HepG2 (cell line): ENCODE data around the gene HRCT1. TPM values are rescaled to one million over a fixed set of nuclear protein-coding genes. Genes with fewer than 3 reads are reported as not detected.

Experiments used
- ATAC-seq: fragments of 200-7000 bp; cut with Tn5 transposase; 3 replicates; pipeline ENCODE4 v1.9.1; 2020; ENCODE audit warnings: mild to moderate bottlenecking, moderate library complexity
- BruUV-seq: library from RNA; stranded (reverse); fragments of 400-500 nt; replicated peaks from 2 replicates; lab custom pipeline; 2021; lab: Mats Ljungman, UMichigan
- CTCF ChIA-PET: fragments of 300-600 bp; formaldehyde crosslinking; extraction: SDS; loops from one replicate; lab custom pipeline; 2021; ENCODE audit warnings: low total read pairs, inconsistent platforms, low intra/inter-chr PET ratio; lab: Yijun Ruan, JAX
- POLR2A ChIA-PET: fragments of 350-600 bp; sonication (Branson Sonifier 250); formaldehyde crosslinking; loops from one replicate; lab custom pipeline; 2020; ENCODE audit warnings: antibody characterized with exemption, inconsistent platforms; lab: Yijun Ruan, JAX
- DNase-seq: peaks from one replicate; pipeline ENCODE4 v3.0.0-alpha.2; 2015; ENCODE audit warnings: low spot score
- FAIRE-seq: peaks from 3 replicates; lab custom pipeline; 2011; peaks lifted over from hg19 to GRCh38; lab: Jason Lieb, UNC
- H2AFZ ChIP-seq: one replicate; pipeline ENCODE4 v1.6.1; 2011; ENCODE audit warnings: low read length, inconsistent platforms
- H3K27ac ChIP-seq: fragments of 300-600 bp; 3 replicates; pipeline ENCODE4 v1.8.0; 2011; ENCODE audit warnings: mixed run types, mild to moderate bottlenecking, mixed read lengths, low read length, inconsistent platforms; ENCODE audit not compliant: insufficient read depth; ENCODE audit errors: extremely low read length
- H3K27me3 ChIP-seq, 2 experiments: fragments of 200-600 bp in 1 of 2; 2 replicates in 1 of 2; 3 replicates in 1 of 2; pipeline versions ENCODE4 v1.6.0 to v1.8.0; 2011; ENCODE audit warnings: low read length in 2 of 2, mild to moderate bottlenecking in 2 of 2, moderate library complexity in 2 of 2, inconsistent platforms in 1 of 2; ENCODE audit not compliant: insufficient read depth in 2 of 2, control insufficient read depth in 1 of 2
- H3K36me3 ChIP-seq, 2 experiments: fragments of 200-600 bp in 1 of 2; replicated peaks in 1 of 2; 2 replicates in 1 of 2; 3 replicates in 1 of 2; pipeline versions ENCODE4 v1.5.1 to v1.8.0; 2011; ENCODE audit warnings: low read length in 2 of 2, inconsistent platforms in 1 of 2; ENCODE audit not compliant: insufficient read depth in 2 of 2, control insufficient read depth in 1 of 2
- H3K4me1 ChIP-seq: 2 replicates; pipeline ENCODE4 v1.5.1; 2012; ENCODE audit warnings: low read length, inconsistent platforms; ENCODE audit not compliant: insufficient read depth
- H3K4me2 ChIP-seq: 2 replicates; pipeline ENCODE4 v1.6.0; 2011; ENCODE audit warnings: low read depth, low read length, inconsistent platforms
- H3K4me3 ChIP-seq, 3 experiments: fragments of 200-600 bp in 1 of 3; sonication (generic), shearing (Covaris generic) in 1 of 3; replicated peaks in 1 of 3; 2 replicates each; pipeline ENCODE4 v1.5.1; 2011 to 2016; ENCODE audit warnings: low read length in 3 of 3, inconsistent platforms in 2 of 3, low read depth in 2 of 3, mild to moderate bottlenecking in 2 of 3, control low read depth in 1 of 3, mixed read lengths in 1 of 3; ENCODE audit not compliant: insufficient read depth in 1 of 3
- H3K79me2 ChIP-seq: one replicate; pipeline ENCODE4 v1.6.1; 2011; ENCODE audit warnings: low read length, inconsistent platforms; ENCODE audit not compliant: insufficient read depth
- H3K9ac ChIP-seq: 2 replicates; pipeline ENCODE4 v1.6.0; 2011; ENCODE audit warnings: mild to moderate bottlenecking, low read depth, low read length, inconsistent platforms; ENCODE audit not compliant: insufficient read depth
- H3K9me3 ChIP-seq: 2 replicates; pipeline ENCODE4 v1.5.1; 2012; ENCODE audit warnings: mild to moderate bottlenecking, low read length
- H4K20me1 ChIP-seq: 2 replicates; pipeline ENCODE4 v1.6.0; 2011; ENCODE audit warnings: inconsistent platforms, mild to moderate bottlenecking, low read length, moderate library complexity; ENCODE audit not compliant: insufficient read depth
- GZF1 ChIP-seq: sonication (generic); formaldehyde crosslinking; IDR thresholded peaks from 2 replicates; pipeline ENCODE4 v1.5.1; 2020; ENCODE audit warnings: mild to moderate bottlenecking, missing genetic modification reagents
- NR2F2 ChIP-seq: IDR thresholded peaks from 2 replicates; pipeline ENCODE4 v1.6.1; 2012; ENCODE audit warnings: low read depth, inconsistent platforms, borderline replicate concordance
- TMF1 ChIP-seq: sonication (generic); formaldehyde crosslinking; IDR thresholded peaks from 2 replicates; pipeline ENCODE4 v1.8.1; 2022; ENCODE audit warnings: low read depth, missing genetic modification reagents
- XRCC5 ChIP-seq: fragments of 200-400 bp; formaldehyde crosslinking; optimal IDR thresholded peaks from 2 replicates; pipeline ENCODE3; 2017; ENCODE audit warnings: mild to moderate bottlenecking, low read length
- ZBTB1 ChIP-seq: sonication (generic); formaldehyde crosslinking; IDR thresholded peaks from 2 replicates; pipeline ENCODE4 v1.4.0; 2020; ENCODE audit warnings: missing genetic modification reagents, borderline replicate concordance
- ZFP36L1 ChIP-seq: sonication (generic); formaldehyde crosslinking; IDR thresholded peaks from 2 replicates; pipeline ENCODE4 v1.8.0; 2022; ENCODE audit warnings: mild to moderate bottlenecking, missing genetic modification reagents, moderate library complexity
- ZFP37 ChIP-seq: sonication (generic); formaldehyde crosslinking; IDR thresholded peaks from 2 replicates; pipeline ENCODE4 v1.4.0; 2020; ENCODE audit warnings: missing genetic modification reagents, borderline replicate concordance
- ZFP62 ChIP-seq: sonication (generic); formaldehyde crosslinking; IDR thresholded peaks from 2 replicates; pipeline ENCODE4 v1.4.0; 2020; ENCODE audit warnings: missing genetic modification reagents
- ZMYM4 ChIP-seq: sonication (generic); formaldehyde crosslinking; IDR thresholded peaks from 2 replicates; pipeline ENCODE4 v1.8.1; 2023; ENCODE audit warnings: mild to moderate bottlenecking, missing genetic modification reagents
- ZNF3 ChIP-seq: IDR thresholded peaks from 2 replicates; pipeline ENCODE4 v1.7.0; 2017; ENCODE audit warnings: inconsistent platforms
- ZNF34 ChIP-seq: sonication (generic); formaldehyde crosslinking; IDR thresholded peaks from 2 replicates; pipeline ENCODE4 v1.4.0; 2020; ENCODE audit warnings: mild to moderate bottlenecking, missing genetic modification reagents, borderline replicate concordance
- ZNF556 ChIP-seq: sonication (generic); formaldehyde crosslinking; IDR thresholded peaks from 2 replicates; pipeline ENCODE4 v1.4.0; 2020; ENCODE audit warnings: mild to moderate bottlenecking, missing genetic modification reagents, borderline replicate concordance
- ZNF772 ChIP-seq: sonication (generic); formaldehyde crosslinking; IDR thresholded peaks from 2 replicates; pipeline ENCODE4 v1.5.0; 2020; ENCODE audit warnings: mild to moderate bottlenecking, missing genetic modification reagents
- WGBS: methylation state at CpG from one replicate; pipeline ENCODE4 v1.1.6; 2017; ENCODE audit warnings: low lambda C conversion rate; 5-methylcytosine and 5-hydroxymethylcytosine counted together
- in situ Hi-C: cut with HindIII; loops from 2 replicates; pipeline ENCODE4 v1.10.0; 2017; ENCODE audit warnings: low pct_unique_long_range_greater_than_20kb; ENCODE audit not compliant: extremely low pct_ligation_motif_present
- intact Hi-C: fragments of 100-400 bp; cut with micrococcal nuclease; formaldehyde crosslinking; loops from one replicate; pipeline ENCODE4 v1.10.0; 2022; ENCODE audit not compliant: unreplicated experiment
- polyA plus RNA-seq, 8 experiments: library from polyadenylated mRNA; depleted of rRNA in 3 of 8; stranded (reverse) in 7 of 8; unstranded in 1 of 8; fragments of >200 nt; fragmentation: Illumina TruSeq in 4 of 8; extraction: Trizol in 4 of 8; gene quantifications; 2 replicates each; pipeline versions ENCODE4 v1.2.1 to v1.2.3, GENCODE V29; 2011 to 2016; ENCODE audit warnings: low read depth in 4 of 8, missing spikeins in 1 of 8, mixed read lengths in 1 of 8; ENCODE audit not compliant: insufficient read depth in 1 of 8
- total RNA-seq, 5 experiments: library from RNA; depleted of rRNA; stranded (reverse); fragments of >200 nt; fragmentation: Illumina TruSeq; extraction: Trizol; gene quantifications; 2 replicates each; pipeline ENCODE4 v1.2.3, GENCODE V29; 2016; ENCODE audit warnings: low read depth in 1 of 5
- TF ChIP-seq, protein P1 (sequence below): sonication (generic); formaldehyde crosslinking; IDR thresholded peaks from 2 replicates; pipeline ENCODE4 v1.8.0; 2022; ENCODE audit warnings: mild to moderate bottlenecking, missing genetic modification reagents; ENCODE audit not compliant: insufficient replicate concordance

HRCT1 gene
- total and polyA plus RNA-seq, 2 of the 13 experiments (the other 11 are each of a cell fraction or from before 2014, with no cell fraction given) = 0.13 TPM; not detected in 1

DNA sequence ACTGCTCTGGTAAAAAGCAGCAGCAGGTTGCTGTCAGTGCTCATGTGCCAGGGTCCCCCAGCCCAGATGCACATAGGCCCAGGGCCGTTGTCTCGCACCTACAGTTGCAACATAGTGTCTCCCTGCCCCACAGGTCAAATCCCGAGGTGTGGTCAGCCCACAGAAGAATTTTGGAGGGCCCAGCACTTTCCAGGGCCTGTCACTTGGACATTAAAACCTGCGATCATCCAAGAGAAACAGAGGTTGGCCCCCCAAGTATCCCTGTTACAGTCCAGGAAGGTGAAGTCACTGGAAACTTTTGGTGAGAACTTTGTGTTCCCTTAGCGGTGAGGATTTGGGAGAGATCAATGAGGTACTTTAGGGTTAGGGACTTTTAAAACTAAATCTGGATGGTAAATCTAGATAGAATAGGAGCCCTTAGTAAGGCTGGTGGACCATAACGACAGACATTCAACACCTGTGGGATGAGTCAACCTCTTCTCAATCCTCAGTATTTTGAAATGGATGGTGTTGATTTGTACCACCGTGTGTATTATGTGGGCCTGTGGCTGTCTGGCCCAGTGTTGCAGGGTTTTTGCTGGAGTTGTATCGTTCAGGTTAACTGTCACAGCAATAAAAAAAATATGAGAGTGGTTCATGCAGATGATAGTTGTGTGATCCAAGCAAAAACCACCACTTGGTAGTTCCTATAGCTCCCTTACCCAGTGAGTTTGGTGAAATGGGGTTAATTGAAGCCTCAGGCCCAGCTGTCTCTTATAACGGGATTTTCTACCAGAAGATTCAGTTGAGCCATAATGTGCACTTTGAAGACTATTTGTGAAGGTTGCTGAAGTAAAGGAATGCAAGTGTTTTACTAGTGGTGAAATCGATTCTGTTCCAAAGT is 32.7 kb downstream of the HRCT1 start:
- ATAC-seq (no peak), DNase-seq (no peak), FAIRE-seq (no peak)
- Histone ChIP-seq H2AFZ (no peak overlapping the region), H3K4me3 (no peak overlapping the region), H3K27me3 (peaks cover 0 to 6% of the 10 kb centered on the region in 2 experiments; a peak in 2 of 5 replicates), H3K27ac (no peak overlapping the region), H3K4me2 (no peak overlapping the region), H3K9ac (no peak overlapping the region), H3K79me2 (no peaks in the 10 kb centered on the region), H3K9me3 (no peaks in the 10 kb centered on the region), H3K4me1 (peaks cover 9% of the 10 kb centered on the region), H4K20me1 (no peaks in the 10 kb centered on the region), H3K36me3 (no peaks in the 10 kb centered on the region)
- TF ChIP-seq ZNF34 (CRISPR knock-in tag) (no peak), ZNF772 (CRISPR knock-in tag) (no peak), ZFP36L1 (CRISPR knock-in tag) (no peak), ZNF556 (no peak), NR2F2 (no peak), ZMYM4 (CRISPR knock-in tag) (no peak), TMF1 (CRISPR knock-in tag) (no peak), ZFP37 (CRISPR knock-in tag) (no peak), XRCC5 (no peak), ZFP62 (CRISPR knock-in tag) (no peak), ZNF3 (no peak), ZBTB1 (no peak), GZF1 (CRISPR knock-in tag) (no peak)
- TF ChIP-seq, protein P1, sequence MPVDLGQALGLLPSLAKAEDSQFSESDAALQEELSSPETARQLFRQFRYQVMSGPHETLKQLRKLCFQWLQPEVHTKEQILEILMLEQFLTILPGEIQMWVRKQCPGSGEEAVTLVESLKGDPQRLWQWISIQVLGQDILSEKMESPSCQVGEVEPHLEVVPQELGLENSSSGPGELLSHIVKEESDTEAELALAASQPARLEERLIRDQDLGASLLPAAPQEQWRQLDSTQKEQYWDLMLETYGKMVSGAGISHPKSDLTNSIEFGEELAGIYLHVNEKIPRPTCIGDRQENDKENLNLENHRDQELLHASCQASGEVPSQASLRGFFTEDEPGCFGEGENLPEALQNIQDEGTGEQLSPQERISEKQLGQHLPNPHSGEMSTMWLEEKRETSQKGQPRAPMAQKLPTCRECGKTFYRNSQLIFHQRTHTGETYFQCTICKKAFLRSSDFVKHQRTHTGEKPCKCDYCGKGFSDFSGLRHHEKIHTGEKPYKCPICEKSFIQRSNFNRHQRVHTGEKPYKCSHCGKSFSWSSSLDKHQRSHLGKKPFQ (CRISPR knock-in tag) = no peak
- BruUV-seq = no TSS peak
- ChIA-PET CTCF (no interaction called here), POLR2A (no interaction called here)
- 45% methylated on average over 8 of the region's 10 CpGs for WGBS
- in situ Hi-C loops = no loop called here
- intact Hi-C loops = no loop called here
